Lung (tissue), 12 donors: ENCODE results near the gene COL5A2. TPM values are rescaled to one million over a fixed set of nuclear protein-coding genes. Genes with fewer than 3 reads are reported as not detected.

Experiments
- ATAC-seq: fragments of 200-7000 bp; cut with Tn5 transposase; one replicate; pipeline ENCODE4 v1.9.1; 2020; ENCODE audit warnings: moderate number of reproducible peaks; ENCODE audit not compliant: insufficient read depth, low FRiP score
- DNase-seq, 3 donors: peaks; one replicate each; pipeline ENCODE4 v3.0.0-alpha.2; 2013 to 2017
- H3K27ac ChIP-seq, 2 donors: one replicate each; pipeline ENCODE4 v1.5.1; 2013; ENCODE audit warnings: mild to moderate bottlenecking in 2 of 2, moderate library complexity in 2 of 2, control low read depth in 1 of 2, inconsistent platforms in 1 of 2, low read depth in 1 of 2, low read length in 1 of 2
- H3K27me3 ChIP-seq, 3 donors: one replicate each; pipeline ENCODE4 v1.5.1; 2013; ENCODE audit warnings: low read length in 2 of 3; ENCODE audit not compliant: control insufficient read depth in 3 of 3, insufficient read depth in 3 of 3
- H3K36me3 ChIP-seq, 4 donors: one replicate each; pipeline ENCODE4 v1.5.1; 2013; ENCODE audit warnings: low read length in 4 of 4, mild to moderate bottlenecking in 1 of 4, moderate library complexity in 1 of 4; ENCODE audit not compliant: control insufficient read depth in 4 of 4, insufficient read depth in 4 of 4
- H3K4me1 ChIP-seq, 5 donors: one replicate each; pipeline ENCODE4 v1.5.1; 2013; ENCODE audit warnings: low read length in 5 of 5, mild to moderate bottlenecking in 2 of 5, moderate library complexity in 1 of 5; ENCODE audit not compliant: control insufficient read depth in 5 of 5, insufficient read depth in 5 of 5
- H3K4me3 ChIP-seq: one replicate; pipeline ENCODE4 v1.5.1; 2013; ENCODE audit warnings: mild to moderate bottlenecking, control low read depth, moderate library complexity
- H3K9ac ChIP-seq, 2 donors: one replicate each; pipeline ENCODE4 v1.5.1; 2013; ENCODE audit warnings: low read length in 2 of 2, control low read depth in 1 of 2; ENCODE audit not compliant: insufficient read depth in 1 of 2
- H3K9me3 ChIP-seq, 4 donors: one replicate each; pipeline ENCODE4 v1.5.1; 2013; ENCODE audit warnings: low read length in 3 of 4, mild to moderate bottlenecking in 1 of 4, moderate library complexity in 1 of 4; ENCODE audit not compliant: control insufficient read depth in 4 of 4, insufficient read depth in 3 of 4
- CTCF ChIP-seq: IDR thresholded peaks from 2 replicates; pipeline ENCODE4 v1.5.1; 2012; ENCODE audit warnings: mild to moderate bottlenecking; ENCODE audit errors: control extremely low read depth, extremely low read depth
- WGBS, 2 donors: extraction: QIAGEN DNeasy Blood & Tissue Kit; methylation state at CpG; one replicate each; pipeline ENCODE4 v1.1.7; 2013; 5-methylcytosine and 5-hydroxymethylcytosine counted together
- polyA plus RNA-seq, 2 donors: library from polyadenylated mRNA; stranded (reverse); fragments of 200-250 nt; gene quantifications; one replicate each; pipeline ENCODE4 v1.2.1, GENCODE V29; 2013
- total RNA-seq, 2 donors: library from RNA; depleted of rRNA in 1 of 2; stranded (reverse); fragments of >200 nt in 1 of 2; gene quantifications; one replicate each; pipeline ENCODE4 v1.2.1, GENCODE V29; 2014 to 2021
- donor health status: control.
- donor health status: control.
- donor health status: Bipolar disorder and iron deficiency.
- donor health status: healthy.
- donor health status: DM: yes; HTN: yes; CAD: no.

The COL5A2 gene
- total and polyA plus RNA-seq, 4 donors = 9.9 to 209 (median 48.8) TPM

GRCh38 chr2:189008555-189009262 is 170.9 kb downstream of the COL5A2 start:
- no peak for TF ChIP-seq CTCF
- ATAC-seq = no peak
- no peaks in the 10 kb centered on the region for H3K27me3 ChIP-seq
- H3K9me3 ChIP-seq = peaks cover 0 to 1% (median 0%) of the 10 kb centered on the region in 4 donors
- H3K4me3 ChIP-seq = no peak overlapping the region
- H3K9ac ChIP-seq = no peak overlapping the region
- WGBS, 2 donors = 90 to 93% methylated on average over 9 of the region's 9 CpGs
- H3K4me1 ChIP-seq = no peaks in the 10 kb centered on the region
- H3K27ac ChIP-seq = no peak overlapping the region
- DNase-seq = no peak
- H3K36me3 ChIP-seq = peaks cover 0 to 53% (median 24%) of the 10 kb centered on the region in 4 donors

GRCh38 chr2:189002079-189002478 is 177.5 kb downstream of the COL5A2 start:
- no peaks in the 10 kb centered on the region for H3K9me3 ChIP-seq
- H3K36me3 ChIP-seq = peaks cover 0 to 66% (median 25%) of the 10 kb centered on the region in 4 donors
- 15 to 34% methylated on average over 1 of the region's 1 CpG for WGBS, 2 donors
- H3K9ac ChIP-seq = no peak overlapping the region
- peak overlapping the region in 1 of 2 donors; percentile 57 for H3K27ac ChIP-seq
- ATAC-seq (no peak), DNase-seq (no peak)
- H3K4me3 ChIP-seq = no peak overlapping the region
- no peak for TF ChIP-seq CTCF
- no peaks in the 10 kb centered on the region for H3K4me1 ChIP-seq
- H3K27me3 ChIP-seq = no peaks in the 10 kb centered on the region

GRCh38 chr2:189000221-189000620 is 179.3 kb downstream of the COL5A2 start:
- Histone ChIP-seq H3K27ac (no peak overlapping the region), H3K4me1 (no peaks in the 10 kb centered on the region), H3K27me3 (no peaks in the 10 kb centered on the region), H3K9me3 (no peaks in the 10 kb centered on the region), H3K4me3 (no peak overlapping the region), H3K36me3 (peaks cover 0 to 73% (median 21%) of the 10 kb centered on the region in 4 donors), H3K9ac (no peak overlapping the region)
- no peak for TF ChIP-seq CTCF
- no peak for ATAC-seq
- no peak for DNase-seq

- no peak for TF ChIP-seq CTCF
- Histone ChIP-seq H3K27me3 (no peaks in the 10 kb centered on the region), H3K27ac (no peak overlapping the region), H3K9ac (no peak overlapping the region), H3K36me3 (peaks cover 0 to 81% (median 20%) of the 10 kb centered on the region in 4 donors), H3K9me3 (no peaks in the 10 kb centered on the region), H3K4me1 (no peaks in the 10 kb centered on the region), H3K4me3 (no peak overlapping the region)
- no peak for ATAC-seq
- no peak for DNase-seq
These were observed 182.3 kb downstream of the COL5A2 start for GRCh38 chr2:188997263-188997662.
